Left lung (tissue), 10 donors: Measurements from ENCODE around the gene PXDC1. TPM values are rescaled to one million over a fixed set of nuclear protein-coding genes. Genes with fewer than 3 reads are reported as not detected.

Experiments used
- ATAC-seq: fragments of 200-7000 bp; cut with Tn5 transposase; one replicate; pipeline ENCODE4 v1.9.1; 2020; ENCODE audit warnings: moderate library complexity
- DNase-seq, 4 donors: peaks; one replicate each; pipeline ENCODE4 v3.0.0-alpha.2; 2013 to 2020
- H3K27ac ChIP-seq, 2 donors: fragments of 200-600 bp; sonication (generic) in 1 of 2; one replicate each; pipeline versions ENCODE4 v1.5.0 to v1.8.0; 2020 to 2021
- H3K27me3 ChIP-seq, 2 donors: fragments of 200-600 bp; sonication (generic) in 1 of 2; one replicate each; pipeline versions ENCODE4 v1.5.0 to v1.8.0; 2020 to 2021
- H3K36me3 ChIP-seq, 2 donors: fragments of 200-600 bp; sonication (generic) in 1 of 2; one replicate each; pipeline versions ENCODE4 v1.5.0 to v1.8.0; 2020 to 2021
- H3K4me1 ChIP-seq, 2 donors: fragments of 200-600 bp; one replicate each; pipeline ENCODE4 v1.8.0; 2021
- H3K4me3 ChIP-seq, 2 donors: fragments of 200-600 bp; sonication (generic) in 1 of 2; one replicate each; pipeline versions ENCODE4 v1.5.0 to v1.8.0; 2020 to 2021; ENCODE audit warnings: mild to moderate bottlenecking in 1 of 2
- H3K9me3 ChIP-seq, 2 donors: fragments of 200-600 bp; sonication (generic) in 1 of 2; one replicate each; pipeline versions ENCODE4 v1.5.0 to v1.8.0; 2020 to 2021
- CTCF ChIP-seq, 2 donors: fragments of 200-600 bp; sonication (generic) in 1 of 2; IDR thresholded peaks; one replicate each; pipeline versions ENCODE4 v1.5.0 to v1.8.0; 2021; ENCODE audit warnings: antibody characterized with exemption in 2 of 2
- intact Hi-C, 2 donors: fragments of 100-400 bp; cut with DNase I; formaldehyde crosslinking; loops; one replicate each; pipeline versions ENCODE4 v1.11.2 to v1.14.2; 2022
- polyA plus RNA-seq, 6 donors: library from polyadenylated mRNA; unstranded; fragments of 120-200 nt; gene quantifications; one replicate each; pipeline ENCODE4 v1.2.1, GENCODE V29; 2013; ENCODE audit not compliant: insufficient read length in 6 of 6
- total RNA-seq, 2 donors: library from RNA; stranded (reverse); fragmentation: NEBNext Ultra II Directional; extraction: Animal tissue kit (Norgen Biotek cat#: 25700); gene quantifications; one replicate each; pipeline ENCODE4 v1.2.1, GENCODE V29; 2021
- donor health status: DM: no; HTN: yes; CAD: no.
- donor health status: DM: no; HTN: no; CAD: no.

The PXDC1 gene
- total and polyA plus RNA-seq, 8 donors, result 11.0 to 50.8 (median 15.8) TPM

- H3K4me3 ChIP-seq, result no peak overlapping the region
- DNase-seq (no peak), ATAC-seq (no peak)
- H3K36me3 ChIP-seq, result peaks cover 0 to 4% of the 10 kb centered on the region in 2 donors
- peaks cover 19 to 81% of the 10 kb centered on the region in 2 donors for H3K4me1 ChIP-seq
- no peaks in the 10 kb centered on the region for H3K9me3 ChIP-seq
- TF ChIP-seq CTCF (IDR thresholded peaks at IDR 0.05), result no peak
- H3K27ac ChIP-seq, result peak overlapping the region in 1 of 2 donors; percentile 92
- H3K27me3 ChIP-seq, result peaks cover 0 to 31% of the 10 kb centered on the region in 2 donors
- intact Hi-C loops, result loop anchor here in 1 of 2 donors (5.0 to 10.0 kb wide), 3 partner anchors 80 to 248 kb away; no protein-coding TSS in a partner anchor
Observed at GRCh38 chr6:3747100-3747737, 4.3 kb downstream of the PXDC1 start.

GRCh38 chr6:3746696-3747095 lies 4.8 kb downstream of the PXDC1 start:
- no peak overlapping the region for H3K27ac ChIP-seq
- no peak for TF ChIP-seq CTCF (IDR thresholded peaks at IDR 0.05)
- H3K9me3 ChIP-seq, result no peaks in the 10 kb centered on the region
- H3K4me1 ChIP-seq, result peaks cover 22 to 86% of the 10 kb centered on the region in 2 donors
- intact Hi-C loops, result loop anchor here in 1 of 2 donors (5.0 to 10.0 kb wide), 3 partner anchors 81 to 248 kb away; no protein-coding TSS in a partner anchor
- no peak for DNase-seq
- H3K36me3 ChIP-seq, result peaks cover 0 to 4% of the 10 kb centered on the region in 2 donors
- no peak for ATAC-seq
- H3K4me3 ChIP-seq, result no peak overlapping the region
- peaks cover 0 to 25% of the 10 kb centered on the region in 2 donors for H3K27me3 ChIP-seq

- H3K36me3 ChIP-seq, result peaks cover 0 to 4% of the 10 kb centered on the region in 2 donors
- H3K27me3 ChIP-seq, result peaks cover 0 to 20% of the 10 kb centered on the region in 2 donors
- intact Hi-C loops, result loop anchor here in 1 of 2 donors (5.0 to 10.0 kb wide), 3 partner anchors 81 to 249 kb away; no protein-coding TSS in a partner anchor
- TF ChIP-seq CTCF (IDR thresholded peaks at IDR 0.05), result no peak
- ATAC-seq (no peak), DNase-seq (no peak)
- no peak overlapping the region for H3K4me3 ChIP-seq
- peaks cover 22 to 91% of the 10 kb centered on the region in 2 donors for H3K4me1 ChIP-seq
- no peaks in the 10 kb centered on the region for H3K9me3 ChIP-seq
- H3K27ac ChIP-seq, result peak overlapping the region in 1 of 2 donors; percentile 29
Observed at GRCh38 chr6:3746119-3746691, 5.3 kb downstream of the PXDC1 start.

GRCh38 chr6:3745566-3746118 lies 5.9 kb downstream of the PXDC1 start:
- no peaks in the 10 kb centered on the region for H3K9me3 ChIP-seq

More at GRCh38 chr6:3745566-3746118, 5.9 kb downstream of the PXDC1 start:
- peaks cover 22 to 91% of the 10 kb centered on the region in 2 donors for H3K4me1 ChIP-seq
- no peak for TF ChIP-seq CTCF (IDR thresholded peaks at IDR 0.05)
- H3K4me3 ChIP-seq, result no peak overlapping the region
- peaks cover 0 to 4% of the 10 kb centered on the region in 2 donors for H3K36me3 ChIP-seq
- peaks cover 0 to 15% of the 10 kb centered on the region in 2 donors for H3K27me3 ChIP-seq
- intact Hi-C loops, result loop anchor here in 1 of 2 donors (5.0 to 10.0 kb wide), 3 partner anchors 82 to 249 kb away; no protein-coding TSS in a partner anchor
- H3K27ac ChIP-seq, result peak overlapping the region in 1 of 2 donors; percentile 29
- DNase-seq, result no peak
- no peak for ATAC-seq
